Glutamatergic neuron (in vitro differentiated cells): Measurements from ENCODE around the gene RIN1. TPM values are rescaled to one million over a fixed set of nuclear protein-coding genes. Genes with fewer than 3 reads are reported as not detected.

ENCODE experiments used
- DNase-seq: peaks from one replicate; pipeline ENCODE4 v3.0.0; 2022
- H3K27ac Mint-ChIP-seq: one replicate; pipeline ENCODE4 v1.8.0; 2020; ENCODE audit warnings: mild to moderate bottlenecking, mixed read lengths, inconsistent platforms; ENCODE audit not compliant: unreplicated experiment
- H3K27me3 Mint-ChIP-seq: one replicate; pipeline ENCODE4 v1.8.0; 2020; ENCODE audit warnings: mild to moderate bottlenecking, moderate library complexity, mixed read lengths, inconsistent platforms; ENCODE audit not compliant: unreplicated experiment
- H3K36me3 Mint-ChIP-seq: one replicate; pipeline ENCODE4 v1.8.0; 2020; ENCODE audit warnings: mild to moderate bottlenecking, mixed read lengths, inconsistent platforms; ENCODE audit not compliant: unreplicated experiment
- H3K4me1 Mint-ChIP-seq: one replicate; pipeline ENCODE4 v1.8.0; 2020; ENCODE audit warnings: mild to moderate bottlenecking, low read depth, mixed read lengths, inconsistent platforms; ENCODE audit not compliant: unreplicated experiment
- H3K4me3 Mint-ChIP-seq: one replicate; pipeline ENCODE4 v1.8.0; 2020; ENCODE audit warnings: mild to moderate bottlenecking, mixed read lengths, inconsistent platforms; ENCODE audit not compliant: unreplicated experiment
- H3K9me3 Mint-ChIP-seq: one replicate; pipeline ENCODE4 v1.8.0; 2020; ENCODE audit warnings: mild to moderate bottlenecking, moderate library complexity, mixed read lengths, inconsistent platforms; ENCODE audit not compliant: unreplicated experiment
- total RNA-seq: library from RNA; stranded (reverse); fragmentation: NEBNext Ultra II Directional; extraction: Animal tissue kit (Norgen Biotek cat#: 25700); gene quantifications from one replicate; pipeline ENCODE4 v1.2.1, GENCODE V29; 2021; ENCODE audit not compliant: unreplicated experiment
- TF ChIP-seq, protein P1 (sequence below): fragments of 200-600 bp; sonication (generic); IDR thresholded peaks from one replicate; pipeline ENCODE4 v1.5.0; 2021; ENCODE audit not compliant: partially characterized antibody, unreplicated experiment

RIN1 gene
- total RNA-seq, 1 donor from 2014 or later = 1.9 TPM

DNA sequence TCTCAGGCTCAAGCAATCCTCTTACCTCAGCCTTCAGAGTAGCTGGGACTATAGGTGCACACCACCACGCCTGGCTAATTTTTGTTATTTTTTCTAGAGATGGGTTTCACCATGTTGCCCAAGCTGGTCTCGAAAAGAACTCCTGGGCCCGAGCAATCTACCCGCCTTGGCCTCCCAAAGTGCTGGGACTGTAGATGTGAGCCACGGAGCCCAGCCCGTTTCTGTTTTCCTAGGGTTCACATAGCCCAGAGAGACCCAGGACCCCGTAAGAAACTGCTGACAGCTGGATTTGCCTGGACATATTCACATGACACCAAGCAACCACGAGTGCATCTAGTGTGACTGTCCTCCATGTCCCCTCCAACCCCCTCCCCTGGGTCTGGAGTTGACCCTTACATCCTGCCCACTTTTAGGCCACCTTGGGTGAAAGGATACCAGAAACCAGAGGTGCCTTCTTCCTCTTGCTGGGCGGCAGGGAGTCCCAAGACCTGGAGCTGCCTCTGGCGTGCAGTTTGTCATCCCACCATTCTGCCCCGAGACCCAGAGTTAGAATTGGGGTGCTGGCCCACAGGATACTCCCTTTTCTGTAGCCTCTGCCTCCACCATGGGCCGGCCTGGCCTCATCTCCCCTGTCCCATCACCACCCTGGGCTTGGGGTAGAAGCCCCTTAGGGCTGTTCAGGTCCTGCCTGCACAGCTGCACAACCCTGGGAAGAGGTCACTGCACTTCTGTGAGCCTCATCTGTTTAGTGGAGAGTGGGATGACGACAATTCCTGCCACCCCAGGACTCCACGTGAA, 3.7 kb upstream of the RIN1 start:
- no peak overlapping the region for H3K27ac Mint-ChIP-seq
- no peaks in the 10 kb centered on the region for H3K36me3 Mint-ChIP-seq
- TF ChIP-seq, protein P1, sequence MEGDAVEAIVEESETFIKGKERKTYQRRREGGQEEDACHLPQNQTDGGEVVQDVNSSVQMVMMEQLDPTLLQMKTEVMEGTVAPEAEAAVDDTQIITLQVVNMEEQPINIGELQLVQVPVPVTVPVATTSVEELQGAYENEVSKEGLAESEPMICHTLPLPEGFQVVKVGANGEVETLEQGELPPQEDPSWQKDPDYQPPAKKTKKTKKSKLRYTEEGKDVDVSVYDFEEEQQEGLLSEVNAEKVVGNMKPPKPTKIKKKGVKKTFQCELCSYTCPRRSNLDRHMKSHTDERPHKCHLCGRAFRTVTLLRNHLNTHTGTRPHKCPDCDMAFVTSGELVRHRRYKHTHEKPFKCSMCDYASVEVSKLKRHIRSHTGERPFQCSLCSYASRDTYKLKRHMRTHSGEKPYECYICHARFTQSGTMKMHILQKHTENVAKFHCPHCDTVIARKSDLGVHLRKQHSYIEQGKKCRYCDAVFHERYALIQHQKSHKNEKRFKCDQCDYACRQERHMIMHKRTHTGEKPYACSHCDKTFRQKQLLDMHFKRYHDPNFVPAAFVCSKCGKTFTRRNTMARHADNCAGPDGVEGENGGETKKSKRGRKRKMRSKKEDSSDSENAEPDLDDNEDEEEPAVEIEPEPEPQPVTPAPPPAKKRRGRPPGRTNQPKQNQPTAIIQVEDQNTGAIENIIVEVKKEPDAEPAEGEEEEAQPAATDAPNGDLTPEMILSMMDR = no peak
- H3K4me3 Mint-ChIP-seq = no peak overlapping the region
- peaks cover 10% of the 10 kb centered on the region for H3K27me3 Mint-ChIP-seq
- no peak for DNase-seq
- peaks cover 23% of the 10 kb centered on the region for H3K4me1 Mint-ChIP-seq
- peaks cover 8% of the 10 kb centered on the region for H3K9me3 Mint-ChIP-seq

DNA sequence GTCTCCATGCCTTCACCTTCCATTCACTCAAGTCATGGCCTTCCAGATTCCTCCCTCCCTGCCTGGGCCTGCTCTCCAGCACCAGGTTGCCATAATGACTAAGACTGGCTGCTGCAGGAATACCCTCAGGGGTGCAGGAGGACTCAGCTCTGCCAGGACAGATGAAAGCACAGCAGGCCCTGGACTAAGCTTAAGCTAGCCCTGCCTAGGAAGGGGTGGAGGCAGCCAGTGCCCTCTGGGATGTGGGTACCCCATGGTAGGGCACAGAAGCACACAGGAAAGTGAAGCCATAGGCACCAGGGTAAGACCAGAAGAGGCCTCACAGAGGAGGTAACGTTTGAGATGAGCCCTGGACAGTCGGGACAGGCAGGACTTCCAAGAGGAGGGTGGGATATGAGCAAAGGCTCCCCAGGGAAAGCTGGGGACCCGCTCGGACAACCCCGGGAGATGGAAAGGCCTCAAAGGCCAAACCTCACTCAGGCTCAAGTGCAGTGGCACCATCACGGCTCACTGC, 3.0 kb upstream of the RIN1 start:
- TF ChIP-seq, protein P1 = no peak
- no peak overlapping the region for H3K4me3 Mint-ChIP-seq
- no peak for DNase-seq
- no peaks in the 10 kb centered on the region for H3K36me3 Mint-ChIP-seq
- H3K9me3 Mint-ChIP-seq = peaks cover 6% of the 10 kb centered on the region
- H3K27ac Mint-ChIP-seq = peak overlapping the region; percentile 89
- H3K27me3 Mint-ChIP-seq = peaks cover 8% of the 10 kb centered on the region
- H3K4me1 Mint-ChIP-seq = peaks cover 20% of the 10 kb centered on the region

DNA sequence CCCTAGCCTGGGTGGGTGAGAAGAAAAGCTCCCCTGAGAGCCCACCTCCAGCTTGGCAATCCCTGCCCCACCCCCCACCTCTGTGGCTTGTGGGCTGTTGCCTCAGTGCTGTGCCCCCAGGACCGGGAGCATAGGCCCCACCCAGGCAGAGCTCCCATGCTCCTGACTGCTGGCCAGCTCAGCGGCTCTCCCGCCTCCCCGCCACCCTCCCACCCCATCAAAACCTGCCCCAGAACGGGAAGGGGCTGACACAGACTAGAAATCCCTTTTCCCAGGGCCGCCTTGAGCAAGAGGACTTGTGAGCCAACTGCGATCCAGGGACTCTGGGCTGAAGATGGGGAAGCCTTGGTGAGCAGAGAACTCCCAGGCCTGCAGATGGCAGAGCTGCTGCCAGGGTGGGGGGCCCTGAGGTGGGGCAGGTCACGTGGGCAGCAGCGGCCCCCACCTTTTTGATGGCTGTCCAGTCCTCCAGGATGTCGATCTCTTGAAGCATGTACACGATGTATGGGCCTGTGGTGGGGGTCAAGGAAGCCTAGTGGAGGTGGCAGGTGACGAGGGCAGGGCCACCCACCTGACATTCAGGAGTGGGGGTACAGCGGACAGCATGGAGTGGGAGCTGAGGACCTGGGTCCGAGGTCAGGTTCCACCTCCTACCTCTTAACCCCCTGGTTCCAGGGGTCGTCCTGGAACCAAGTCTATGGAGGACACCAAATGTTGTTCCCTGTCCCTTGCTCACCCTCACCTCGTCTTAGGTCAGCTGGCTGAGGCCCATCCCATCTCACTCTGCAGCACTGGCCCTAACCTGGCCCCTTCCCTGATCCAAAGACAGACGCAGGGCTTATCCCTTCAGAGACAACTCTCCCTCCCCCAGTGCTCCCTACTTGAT, 2.3 kb upstream of the RIN1 start:
- DNase-seq = no peak
- H3K9me3 Mint-ChIP-seq = peaks cover 6% of the 10 kb centered on the region
- H3K36me3 Mint-ChIP-seq = no peaks in the 10 kb centered on the region
- TF ChIP-seq, protein P1 = no peak
- peak overlapping the region; percentile 93 for H3K27ac Mint-ChIP-seq
- H3K27me3 Mint-ChIP-seq = peaks cover 10% of the 10 kb centered on the region
- H3K4me3 Mint-ChIP-seq = no peak overlapping the region
- peaks cover 19% of the 10 kb centered on the region for H3K4me1 Mint-ChIP-seq

DNA sequence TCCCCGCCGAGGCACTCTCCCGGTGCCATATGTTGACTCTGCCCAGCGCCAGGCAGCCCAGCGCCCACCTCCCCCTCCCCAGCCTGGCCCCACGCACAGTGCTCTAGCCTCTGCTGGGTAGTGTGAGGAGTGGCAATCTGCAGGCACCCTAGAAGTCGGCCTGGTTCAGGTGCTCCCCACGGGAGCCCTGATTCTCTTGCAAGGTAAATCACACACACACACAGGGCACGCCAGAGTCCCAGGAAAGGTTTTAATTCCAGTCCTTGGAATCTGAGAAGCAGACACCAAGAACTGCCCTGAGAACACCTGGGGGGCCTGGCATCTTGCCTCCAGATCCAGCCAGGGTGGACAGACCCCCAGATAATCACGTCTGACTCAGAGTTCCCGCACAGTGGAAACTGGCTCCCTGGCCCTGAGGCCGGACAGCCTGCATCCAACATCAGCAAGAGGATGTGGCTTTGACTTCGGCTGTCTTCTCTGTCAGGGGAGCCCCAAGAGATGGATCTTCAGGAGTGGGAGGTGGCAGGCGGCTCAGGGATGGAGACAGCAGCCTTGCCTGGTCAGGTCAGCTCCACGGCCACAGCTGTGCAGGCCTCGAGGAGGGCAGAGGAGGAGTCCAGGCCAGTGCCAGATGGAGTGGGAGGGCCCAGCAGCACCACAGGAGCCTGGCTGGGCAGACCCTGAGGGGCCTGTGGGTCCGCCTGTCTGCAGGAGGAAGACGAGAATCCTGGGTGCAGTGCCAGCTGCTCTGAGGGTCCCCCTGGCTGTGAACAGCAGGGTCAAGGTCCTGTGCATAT, 1.1 kb upstream of the RIN1 start:
- H3K4me3 Mint-ChIP-seq = peak overlapping the region; percentile 75
- TF ChIP-seq, protein P1 = no peak
- H3K36me3 Mint-ChIP-seq = no peaks in the 10 kb centered on the region
- peaks cover 18% of the 10 kb centered on the region for H3K4me1 Mint-ChIP-seq
- H3K27ac Mint-ChIP-seq = peak overlapping the region; percentile 93
- DNase-seq = peak; percentile 62
- H3K27me3 Mint-ChIP-seq = peaks cover 10% of the 10 kb centered on the region
- peaks cover 2% of the 10 kb centered on the region for H3K9me3 Mint-ChIP-seq
